GM19035 (cell line): Measurements from ENCODE around the gene RS1.

Experiments used
- ATAC-seq: cut with Tn5 transposase; IDR thresholded peaks from one replicate; pipeline ENCODE4 v1.9.1; 2021; ENCODE audit not compliant: unreplicated experiment

Gene RS1

GRCh38 chrX:18613930-18614639, 57.8 kb downstream of the RS1 start:
- no peak for ATAC-seq

GRCh38 chrX:18607966-18608365, 63.9 kb downstream of the RS1 start:
- no peak for ATAC-seq

- ATAC-seq = no peak
Observed at GRCh38 chrX:18598413-18598812, 73.5 kb downstream of the RS1 start.

GRCh38 chrX:18596096-18596495, 75.8 kb downstream of the RS1 start:
- no peak for ATAC-seq

- ATAC-seq = no peak
Observed at GRCh38 chrX:18594079-18594478, 77.8 kb downstream of the RS1 start.

GRCh38 chrX:18591834-18592233, 80.1 kb downstream of the RS1 start:
- no peak for ATAC-seq
